HG02840 (cell line): Measurements from ENCODE around the gene ZNF521.
"Not testable (repeated sequence)": the region's sequence is repeated elsewhere in the genome, so short reads cannot be mapped to it uniquely, and the experiment has no call there.

Experiments used
- ATAC-seq: cut with Tn5 transposase; IDR thresholded peaks from one replicate; pipeline ENCODE4 v1.9.1; 2021; ENCODE audit warnings: mild to moderate bottlenecking, moderate library complexity, moderate number of reproducible peaks; ENCODE audit not compliant: unreplicated experiment, low FRiP score

The ZNF521 gene

DNA sequence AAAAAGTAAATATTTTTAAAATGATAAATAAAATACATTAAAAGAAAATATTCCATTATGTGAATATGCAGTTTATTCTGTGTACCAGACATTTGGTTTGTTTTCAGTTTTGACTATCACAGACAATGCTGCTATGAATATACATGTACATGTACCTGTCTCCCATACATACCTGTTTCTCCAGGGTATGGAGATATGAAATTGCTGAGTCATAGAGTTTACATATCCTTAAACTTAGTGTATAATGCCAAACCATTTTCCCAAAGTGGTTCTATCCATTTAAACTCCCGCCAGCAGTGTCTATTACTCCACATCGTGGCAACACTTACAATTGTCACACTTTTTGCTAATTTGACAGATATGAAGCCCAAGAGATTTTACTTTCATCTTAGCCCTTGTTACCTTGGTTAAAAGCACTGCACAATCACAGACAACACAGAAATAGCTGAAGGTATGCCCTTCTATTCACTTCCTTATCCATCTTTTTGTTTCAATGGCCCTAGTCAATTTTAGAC, 56.3 kb downstream of the ZNF521 start:
- ATAC-seq: no peak

DNA sequence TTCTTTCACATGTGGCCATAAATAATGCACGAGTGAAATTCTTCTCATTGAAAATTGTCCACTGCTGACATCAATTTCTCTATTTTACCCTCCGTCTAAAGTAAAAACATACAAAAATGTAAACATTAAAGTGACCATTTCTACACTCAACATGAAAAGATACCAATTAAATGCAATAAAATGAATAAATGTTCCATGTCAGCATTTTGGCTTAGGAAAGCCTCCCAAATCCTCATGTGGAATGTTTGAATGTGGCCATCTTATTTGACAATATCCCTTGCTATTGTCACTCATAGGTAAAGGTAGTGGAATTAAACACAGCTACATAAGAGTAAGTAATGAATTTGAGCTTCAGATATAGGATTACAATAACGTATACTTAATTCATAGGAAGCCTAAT, 60.8 kb downstream of the ZNF521 start:
- no peak for ATAC-seq

DNA sequence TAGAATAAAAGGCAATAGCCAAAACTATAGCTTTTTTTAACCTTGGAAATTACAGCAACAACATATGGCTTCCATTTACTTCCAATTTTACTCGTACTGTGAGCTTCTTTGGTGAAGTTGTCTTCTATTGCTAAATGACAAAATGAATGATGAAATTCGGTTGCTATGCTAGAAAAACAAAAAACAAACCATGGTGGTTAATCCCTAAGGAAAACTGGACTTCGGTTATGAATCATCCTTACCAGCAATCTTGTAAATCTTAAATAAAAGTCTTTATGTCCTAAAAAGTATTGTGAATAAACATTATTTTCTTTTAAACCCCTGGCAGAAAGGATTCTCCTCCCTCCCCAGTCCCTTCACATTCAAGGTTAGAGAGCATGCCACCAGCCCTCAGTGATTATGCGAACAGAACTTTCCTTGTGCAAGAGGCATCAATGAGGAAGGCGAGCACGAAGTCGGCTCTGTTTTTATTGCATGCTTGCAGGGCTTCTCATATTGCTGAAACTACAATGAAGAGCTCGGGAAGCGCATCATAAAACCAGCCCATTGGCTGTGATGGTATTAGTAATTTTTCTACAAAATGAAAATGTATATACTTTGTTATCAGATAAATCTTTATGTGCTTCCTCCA, 62.9 kb downstream of the ZNF521 start:
- ATAC-seq: no peak

DNA sequence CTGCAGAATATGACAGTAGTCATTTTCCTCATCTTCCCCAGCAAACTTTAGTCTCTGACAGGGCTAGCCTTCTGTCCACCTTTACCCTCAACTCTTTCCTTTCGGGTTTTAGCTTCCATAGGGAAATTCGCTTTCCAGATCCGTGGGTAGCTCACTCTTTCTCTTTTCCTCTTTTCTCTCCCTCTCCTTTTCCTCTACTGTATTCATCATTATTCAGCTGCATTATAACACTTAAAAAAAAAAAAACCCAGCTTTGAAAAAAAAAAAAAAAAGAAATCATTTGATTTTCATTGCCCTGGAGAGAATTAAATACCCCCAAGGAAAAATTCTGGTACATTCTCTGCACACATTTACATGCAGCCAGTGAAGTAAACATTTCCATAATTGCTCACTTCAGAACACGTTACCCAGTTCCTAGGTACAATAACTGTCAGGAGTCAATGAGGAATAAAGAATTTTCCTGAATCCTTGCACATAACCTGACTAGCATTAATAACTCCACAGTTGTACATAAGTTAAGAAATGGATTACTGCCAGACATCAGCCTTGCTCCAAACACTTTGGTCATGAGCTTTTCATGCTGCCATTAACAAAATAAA, 63.5 kb downstream of the ZNF521 start:
- no peak for ATAC-seq

DNA sequence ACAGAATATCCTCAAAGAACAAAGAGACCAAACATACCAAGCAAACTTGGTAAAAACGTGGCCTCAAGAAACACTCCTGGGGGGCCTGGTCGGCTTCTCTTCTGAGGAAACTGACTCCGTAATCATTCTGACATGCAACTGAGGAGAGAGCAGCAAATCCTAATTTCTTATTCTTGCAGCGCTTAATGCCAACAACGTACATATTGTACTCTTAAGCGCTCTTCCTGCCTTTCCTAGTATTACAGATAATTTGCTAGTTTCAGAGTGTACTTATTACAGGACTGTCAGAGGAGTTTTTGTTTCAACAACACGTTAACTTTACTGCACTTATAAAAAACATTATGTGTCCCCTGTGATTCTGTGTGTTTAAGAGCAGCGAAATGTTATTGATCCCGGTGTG, 64.9 kb downstream of the ZNF521 start:
- no peak for ATAC-seq

DNA sequence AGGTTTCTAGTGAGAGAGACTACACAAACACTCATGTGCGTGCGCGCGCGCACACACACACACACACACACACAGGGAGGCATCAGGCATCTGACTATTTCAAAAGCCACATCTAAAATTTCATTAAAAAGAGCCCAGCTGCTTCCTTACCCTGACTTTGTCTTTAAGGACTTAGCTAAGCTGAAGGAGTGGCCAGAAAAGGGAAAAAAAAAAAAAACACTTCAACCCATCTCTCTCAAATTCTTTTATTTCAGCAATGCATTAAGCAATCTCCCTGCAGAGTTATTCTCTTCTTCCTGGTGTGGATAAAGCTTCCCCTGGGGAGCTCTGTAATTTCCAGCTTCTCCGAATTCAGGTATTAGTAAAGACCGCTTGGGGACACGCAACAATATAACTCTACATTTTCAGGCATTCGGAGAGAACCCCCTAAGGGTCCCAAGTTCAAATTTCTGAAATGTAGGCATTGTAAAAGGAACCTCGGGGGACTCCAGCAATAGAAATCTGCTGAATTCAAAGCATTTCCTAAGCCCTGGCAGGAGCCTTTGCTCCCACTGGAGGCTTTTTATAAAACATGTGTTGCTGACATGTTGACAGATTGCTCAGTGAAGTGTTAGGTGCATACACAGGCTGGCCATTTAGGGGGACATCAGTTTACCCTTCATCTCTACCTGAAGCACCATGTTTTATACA, 67.0 kb downstream of the ZNF521 start:
- ATAC-seq: no peak

DNA sequence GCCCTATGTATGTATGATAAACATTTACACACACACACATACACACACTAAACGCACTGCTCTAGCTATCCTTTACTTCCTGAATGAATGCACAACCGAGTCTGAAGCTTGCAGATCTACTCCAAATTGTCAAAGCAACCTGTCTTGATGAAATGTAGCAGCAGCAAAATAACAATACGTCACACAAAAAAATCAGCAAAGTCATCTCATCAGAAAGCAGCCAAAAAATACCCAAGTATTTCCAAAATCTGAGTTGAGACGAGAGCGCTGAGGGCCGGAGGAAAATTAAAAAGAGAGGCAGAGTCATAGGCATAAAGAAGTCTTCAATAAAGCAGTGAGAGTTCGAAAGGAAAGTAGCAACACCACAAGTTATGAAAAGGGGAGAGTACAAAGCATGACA, 67.7 kb downstream of the ZNF521 start:
- no peak for ATAC-seq

DNA sequence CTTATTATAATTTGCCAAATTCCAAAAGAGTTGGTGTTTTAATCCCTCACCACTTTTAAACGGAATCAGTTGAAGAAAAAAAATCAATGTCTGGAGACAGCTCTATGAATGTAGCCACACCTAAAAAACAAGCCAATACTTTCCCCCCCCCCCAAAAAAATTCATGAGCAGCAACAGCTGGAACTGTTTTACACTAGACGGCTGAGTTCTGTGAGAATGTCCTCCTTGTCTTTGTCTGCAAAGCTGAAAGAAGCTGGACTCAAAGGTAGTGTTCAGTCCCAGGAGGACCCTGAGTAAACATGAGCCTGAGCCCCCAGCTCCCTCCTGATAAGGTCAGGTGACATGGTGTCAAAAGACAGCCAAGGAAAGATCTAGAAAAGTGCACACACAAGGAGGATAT, 68.2 kb downstream of the ZNF521 start:
- no peak for ATAC-seq

DNA sequence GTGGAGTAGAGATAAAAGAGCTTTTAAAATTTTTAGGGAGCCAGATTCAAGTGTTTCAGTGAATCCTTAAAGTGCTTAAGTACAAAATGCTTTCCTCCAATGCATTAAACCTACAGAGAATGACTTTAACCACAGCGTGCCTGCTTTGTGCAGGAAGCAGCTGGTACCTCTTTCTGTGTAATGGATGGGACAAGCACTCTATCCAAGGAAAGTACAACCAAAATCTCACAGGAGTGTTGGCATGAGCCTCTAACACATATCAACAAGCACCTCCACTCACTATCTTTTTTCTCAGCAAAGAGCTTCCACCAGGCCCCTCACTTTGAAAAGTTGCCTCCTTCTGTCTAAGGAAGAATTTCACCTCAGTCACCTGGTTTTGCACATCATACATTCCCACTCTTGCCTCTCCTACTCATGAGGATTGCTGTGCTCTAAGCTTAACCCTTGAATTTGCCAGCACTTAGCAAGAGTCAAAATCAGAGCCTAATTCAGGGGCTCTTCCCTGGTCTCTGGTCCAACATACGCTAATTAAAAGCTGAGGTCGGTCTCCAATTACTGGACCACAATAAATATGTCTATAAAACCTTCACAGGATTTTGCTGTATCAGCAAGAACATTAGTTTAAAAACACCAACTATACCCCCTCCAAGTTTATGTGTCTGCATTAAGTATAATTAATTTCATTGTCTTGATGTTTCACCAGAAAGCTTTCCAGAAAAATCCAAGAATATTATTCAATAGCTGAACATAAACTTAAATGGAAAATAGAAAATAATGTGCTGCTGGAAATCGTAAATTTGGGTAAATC, 68.9 kb downstream of the ZNF521 start:
- ATAC-seq: no peak

DNA sequence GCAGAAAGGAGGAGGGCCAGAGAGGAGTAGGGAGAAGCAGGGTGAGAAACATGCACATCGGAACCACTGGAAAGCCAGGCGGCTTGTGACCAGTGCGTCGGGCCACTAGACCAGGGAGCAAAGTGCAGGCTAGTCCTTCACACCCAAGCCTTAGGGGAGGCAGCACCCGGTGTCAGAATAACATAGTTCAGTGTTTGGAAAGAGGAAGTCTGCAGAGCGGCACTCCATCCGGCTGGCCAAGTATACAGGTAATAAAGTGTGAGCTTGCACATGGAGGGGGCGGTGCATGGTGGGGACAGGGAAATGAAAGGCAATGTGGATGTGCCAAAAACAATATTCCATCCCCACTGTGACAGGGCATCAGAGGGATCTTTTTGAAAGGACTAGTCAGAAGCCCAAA, 69.7 kb downstream of the ZNF521 start:
- ATAC-seq: no peak

DNA sequence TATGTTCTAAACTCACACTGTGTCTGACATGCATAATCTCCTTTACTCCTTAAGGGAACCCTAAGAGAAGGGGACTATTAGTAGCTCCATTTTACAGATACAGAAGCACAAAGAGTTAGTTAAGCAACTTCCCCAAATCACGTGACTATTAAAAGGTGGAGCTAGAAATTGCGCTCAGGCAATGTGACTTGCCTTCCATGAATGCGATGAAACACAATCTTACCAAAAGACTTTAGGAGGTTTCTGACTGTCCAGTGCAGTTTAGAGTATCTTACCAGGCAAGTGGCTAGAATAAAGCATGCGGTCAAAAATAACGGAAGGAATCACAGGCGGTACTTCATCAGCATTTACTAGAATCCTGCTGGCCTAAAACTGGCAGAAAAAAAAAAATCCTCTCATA, 70.4 kb downstream of the ZNF521 start:
- ATAC-seq: no peak

DNA sequence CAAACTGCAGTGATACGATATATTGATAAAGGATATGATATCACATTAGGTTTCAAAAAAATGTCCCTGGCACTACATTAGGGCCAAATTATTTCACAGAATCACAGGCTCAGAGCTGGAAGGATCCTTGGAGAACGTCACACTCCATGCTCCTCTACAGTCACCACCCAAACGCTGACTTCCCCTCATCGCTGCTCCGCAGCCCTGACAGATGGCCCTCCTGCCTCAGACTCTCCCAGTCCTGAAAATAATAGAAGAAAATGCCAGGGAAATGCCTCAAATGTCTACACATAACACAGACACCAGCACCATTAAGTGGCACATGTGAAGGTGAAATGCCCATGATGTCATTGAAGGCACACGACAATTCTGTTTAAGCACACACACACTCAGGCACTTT, 72.0 kb downstream of the ZNF521 start:
- no peak for ATAC-seq

DNA sequence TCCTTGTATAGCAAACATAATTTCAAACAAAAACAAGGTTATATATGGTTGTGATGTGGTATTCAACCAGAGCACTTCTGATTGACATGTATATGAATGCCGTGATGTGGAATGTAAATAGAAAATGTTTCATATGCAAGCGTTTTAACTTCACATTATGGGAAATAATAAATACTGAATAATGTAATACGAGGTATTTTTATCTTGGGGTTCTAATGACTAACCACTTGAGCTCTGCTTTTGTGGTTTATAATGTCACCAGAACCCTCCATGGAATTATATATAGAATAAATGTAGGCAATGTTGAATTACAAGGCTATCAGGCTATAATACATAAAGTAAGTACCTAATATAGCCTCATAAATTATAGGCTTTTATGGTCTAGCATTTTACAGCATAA, 72.4 kb downstream of the ZNF521 start:
- no peak for ATAC-seq

DNA sequence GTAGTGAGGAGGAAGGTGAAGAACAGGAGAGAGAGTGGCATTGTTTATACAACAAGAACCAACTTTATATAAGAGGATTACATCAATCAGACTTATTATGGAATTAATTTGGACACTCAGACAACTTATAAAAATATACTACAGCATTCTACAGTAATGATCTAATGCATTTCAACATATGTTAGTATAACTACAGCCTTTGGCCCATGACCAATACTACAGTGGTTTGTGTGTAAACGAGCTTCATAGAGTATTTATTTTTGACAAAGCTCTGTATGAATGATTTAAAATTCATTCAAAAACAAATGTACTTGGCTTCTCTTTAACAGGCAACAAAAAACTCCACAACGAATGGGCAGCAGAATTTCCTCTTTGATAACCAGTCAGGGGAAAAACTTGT, 72.8 kb downstream of the ZNF521 start:
- no peak for ATAC-seq

DNA sequence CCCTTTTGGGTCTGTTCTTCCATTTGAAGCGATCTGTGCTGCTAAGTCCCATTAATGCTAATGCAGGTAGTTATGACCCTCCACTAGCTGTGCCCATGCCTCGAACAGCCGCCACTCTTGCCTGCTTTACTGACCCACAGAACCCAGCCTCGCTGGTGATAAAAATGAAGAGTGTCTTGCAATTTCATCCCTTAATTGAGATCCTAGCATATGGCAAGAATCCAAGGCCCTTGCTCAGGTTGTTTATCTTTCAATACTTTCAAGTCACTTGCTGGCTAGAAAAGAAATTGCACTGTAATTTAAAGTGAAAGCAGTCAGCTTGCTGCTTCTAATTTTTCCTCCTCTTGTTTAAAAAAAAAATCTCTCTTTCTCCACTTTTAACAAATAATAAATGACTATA, 73.6 kb downstream of the ZNF521 start:
- no peak for ATAC-seq

DNA sequence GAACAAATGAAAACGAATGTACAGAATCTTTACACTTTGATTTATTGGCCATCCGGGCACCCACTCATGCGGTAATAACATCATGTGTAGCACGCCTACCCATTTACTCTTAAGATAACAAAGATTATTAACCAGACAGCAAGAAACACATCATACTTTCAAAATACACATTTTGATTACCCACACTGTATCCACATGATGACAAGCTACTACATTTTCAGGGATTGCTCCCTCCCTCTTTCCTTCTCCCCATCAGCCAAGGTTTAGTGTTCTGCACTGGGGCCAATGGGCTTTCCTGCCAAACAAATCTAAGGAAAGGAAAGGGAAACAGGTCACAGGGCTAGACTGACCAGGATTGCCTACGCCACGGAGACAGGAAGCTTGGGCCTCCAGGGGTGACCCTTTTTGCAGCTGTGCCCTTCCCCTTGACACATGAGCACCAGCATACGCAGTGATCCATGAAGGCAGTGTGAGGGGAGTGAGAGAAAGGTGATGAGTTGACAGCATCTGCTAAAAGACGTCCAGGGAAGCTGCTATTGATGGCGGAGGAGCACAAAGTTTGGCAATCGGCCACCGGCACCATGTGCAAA, 76.5 kb downstream of the ZNF521 start:
- ATAC-seq: no peak

DNA sequence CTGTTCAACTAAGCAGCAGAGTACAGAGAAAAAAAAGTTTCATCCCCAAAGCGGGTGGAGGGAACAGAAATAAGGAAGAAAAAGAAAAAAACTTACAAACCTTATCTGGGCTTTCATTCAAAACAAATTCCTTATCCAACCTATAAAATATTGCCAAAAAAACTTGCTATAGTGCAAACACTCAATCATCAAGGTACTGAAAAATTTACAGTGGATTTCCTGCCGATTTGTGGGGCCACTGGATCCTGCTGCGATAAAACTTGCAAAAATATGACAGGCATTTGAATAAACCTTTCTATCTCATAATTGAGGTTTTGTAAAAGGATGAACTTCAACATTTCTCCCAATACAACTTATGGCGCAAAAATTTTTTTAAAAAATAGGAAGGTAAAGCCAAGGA, 77.0 kb downstream of the ZNF521 start:
- ATAC-seq: no peak

DNA sequence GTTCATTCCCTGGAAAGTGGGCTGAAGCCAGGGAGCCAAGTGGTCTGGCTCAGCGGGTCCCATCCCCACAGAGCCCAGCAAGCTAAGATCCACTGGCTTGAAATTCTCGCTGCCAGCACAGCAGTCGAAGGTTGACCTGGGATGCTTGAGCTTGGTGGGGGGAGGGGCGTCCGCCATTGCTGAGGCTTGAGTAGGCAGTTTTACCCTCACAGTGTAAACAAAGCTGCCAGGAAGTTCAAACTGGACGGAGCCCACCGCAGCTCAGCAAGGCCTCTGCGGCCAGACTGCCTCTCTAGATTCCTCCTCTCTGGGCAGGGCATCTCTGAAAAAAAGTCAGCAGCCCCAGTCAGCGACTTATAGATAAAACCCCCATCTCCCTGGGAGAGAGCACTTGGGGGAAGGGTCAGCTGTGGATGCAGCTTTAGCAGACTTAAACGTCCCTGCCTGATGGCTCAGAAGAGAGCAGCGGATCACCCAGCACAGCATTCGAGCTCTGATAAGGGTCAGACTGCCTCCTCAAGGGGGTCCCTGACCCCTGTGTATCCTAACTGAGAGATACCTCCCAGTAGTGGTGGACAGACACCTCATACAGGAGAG, 84.9 kb downstream of the ZNF521 start:
- ATAC-seq: not testable (repeated sequence)

DNA sequence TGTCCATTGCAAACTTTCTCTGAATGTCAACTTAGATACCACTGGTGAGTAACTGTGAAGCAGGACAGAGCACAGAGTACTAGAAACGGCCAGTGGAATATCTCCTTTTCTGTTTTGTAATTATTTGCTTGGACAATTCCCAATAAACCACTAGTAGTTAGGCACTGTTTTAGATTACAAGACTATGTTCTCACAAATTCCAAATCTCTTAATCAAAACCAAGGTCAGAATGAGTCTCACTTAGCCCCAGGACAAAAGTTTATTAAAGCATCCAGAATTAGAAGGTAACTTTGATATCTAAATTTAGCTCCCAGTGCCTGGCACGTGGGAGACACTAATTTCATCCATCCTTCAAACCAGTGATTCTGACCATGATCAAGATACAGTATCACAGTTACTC, 89.0 kb downstream of the ZNF521 start:
- no peak for ATAC-seq

DNA sequence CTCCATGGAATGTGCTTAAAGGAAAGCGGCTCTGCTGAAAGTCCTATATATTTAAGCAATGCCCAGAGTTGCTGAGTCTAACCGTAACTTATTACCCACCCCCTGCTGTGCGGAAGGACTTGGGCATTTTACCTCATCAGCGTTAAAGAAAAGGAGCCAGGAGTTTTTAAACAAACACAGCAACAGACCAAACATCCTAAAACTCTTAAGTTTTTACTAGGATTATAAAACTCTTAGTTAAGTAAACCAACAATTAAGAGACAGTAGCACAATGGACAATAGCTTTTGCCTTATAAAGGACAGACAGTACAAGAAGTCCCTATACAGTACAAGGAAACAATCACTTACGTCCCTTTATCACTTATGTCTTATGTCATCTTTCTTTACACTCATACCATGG, 90.2 kb downstream of the ZNF521 start:
- no peak for ATAC-seq
